ENCODE data around the gene ROCK2. TPM values are rescaled to one million over a fixed set of nuclear protein-coding genes. Genes with fewer than 3 reads are reported as not detected.

The ROCK2 gene
- polyA plus RNA-seq, 1 of the 3 experiments (the other 2 are of a cell fraction): 4.2 TPM

- TF ChIP-seq MAX (IDR thresholded peaks at IDR 0.05; ENCODE audit: low read depth) (no peak), SIN3A (IDR thresholded peaks at IDR 0.05; ENCODE audit: borderline replicate concordance, low read depth, low read length) (no peak), TAF1 (IDR thresholded peaks at IDR 0.05; ENCODE audit: borderline replicate concordance, low read depth, low read length) (no peak), FOSL2 (IDR thresholded peaks at IDR 0.05; ENCODE audit: borderline replicate concordance, low read depth) (no peak), IRF3 (IDR thresholded peaks at IDR 0.05; ENCODE audit: low read depth, low read length) (no peak), MEF2A (IDR thresholded peaks at IDR 0.05; ENCODE audit: borderline replicate concordance, low read depth) (no peak), ELF1 (IDR thresholded peaks at IDR 0.05) (no peak), USF2 (IDR thresholded peaks at IDR 0.05; ENCODE audit: borderline replicate concordance, low read depth, low read length) (no peak)
Measured at GRCh38 chr2:11264007-11264406, 80.4 kb downstream of the ROCK2 start (continued).

GRCh38 chr2:11263177-11263576 lies 81.3 kb downstream of the ROCK2 start:
- no peak overlapping the region for H2AFZ ChIP-seq (ENCODE audit: low read depth)
- CTCF ChIA-PET: interaction anchor here (1.1 to 1.3 kb wide), 2 partner anchors 131 to 149 kb away, joined by 3 to 4 read pairs; no protein-coding TSS in a partner anchor
- no peaks in the 10 kb centered on the region for H3K27me3 ChIP-seq (ENCODE audit: insufficient read depth)
- H4K20me1 ChIP-seq (ENCODE audit: insufficient read depth): 0 out of 2 replicates have a peak, but pooled peaks cover 7% of the 10 kb centered on the region
- H3F3A ChIP-seq (replicated peaks; ENCODE audit: insufficient read depth): peaks cover 5% of the 10 kb centered on the region
- no peaks in the 10 kb centered on the region for H3K9me3 ChIP-seq
- H3K36me3 ChIP-seq (replicated peaks in 1 of 2; ENCODE audit: control insufficient read depth in 1 of 2, insufficient read depth in 2 of 2, low read length in 1 of 2): peaks cover 0 to 2% of the 10 kb centered on the region in 2 experiments
- no peak overlapping the region for H3K27ac ChIP-seq (ENCODE audit: low read depth in 2 of 2, low read length in 1 of 2)
- TF ChIP-seq YY1 (IDR thresholded peaks at IDR 0.05; ENCODE audit: low read depth) (no peak), SIN3A (IDR thresholded peaks at IDR 0.05; ENCODE audit: borderline replicate concordance, low read depth, low read length) (no peak), PBX3 (IDR thresholded peaks at IDR 0.05) (no peak), CTCF (IDR thresholded peaks at IDR 0.05) (no peak), MEF2A (IDR thresholded peaks at IDR 0.05; ENCODE audit: borderline replicate concordance, low read depth) (no peak), MXI1 (IDR thresholded peaks at IDR 0.05; ENCODE audit: low read depth, low read length) (no peak), TEAD4 (IDR thresholded peaks at IDR 0.05; ENCODE audit: borderline replicate concordance, insufficient read depth) (no peak), POLR2AphosphoS5 (IDR thresholded peaks at IDR 0.05; ENCODE audit: low read depth, low read length) (no peak), TCF12 (IDR thresholded peaks at IDR 0.05) (no peak), SMC3 (IDR thresholded peaks at IDR 0.05; ENCODE audit: low read depth, low read length) (no peak), RCOR1 (IDR thresholded peaks at IDR 0.05; ENCODE audit: low read length) (no peak), GABPA (IDR thresholded peaks at IDR 0.05; ENCODE audit: low read depth) (no peak), RFX5 (IDR thresholded peaks at IDR 0.05; ENCODE audit: low read length) (no peak), IRF3 (IDR thresholded peaks at IDR 0.05; ENCODE audit: low read depth, low read length) (no peak), GATA2 (CRISPR knock-in tag; IDR thresholded peaks at IDR 0.05) (no peak), NFIC (IDR thresholded peaks at IDR 0.05; ENCODE audit: borderline replicate concordance) (no peak), FOSL2 (IDR thresholded peaks at IDR 0.05; ENCODE audit: borderline replicate concordance, low read depth) (no peak), USF2 (IDR thresholded peaks at IDR 0.05; ENCODE audit: borderline replicate concordance, low read depth, low read length) (no peak)
- H3K79me2 ChIP-seq (ENCODE audit: insufficient read depth): peaks cover 81% of the 10 kb centered on the region
- POLR2A ChIA-PET: interaction anchor here (0.7 kb wide), 1 partner anchor 13 kb away, joined by 3 read pairs; no protein-coding TSS in a partner anchor
- H3K4me2 ChIP-seq: no peak overlapping the region
- no peaks in the 10 kb centered on the region for H3K9me2 ChIP-seq
- H3K4me1 ChIP-seq (ENCODE audit: control insufficient read depth in 1 of 2, insufficient read depth in 2 of 2, low read depth in 1 of 2, low read length in 1 of 2): peaks cover 0 to 3% of the 10 kb centered on the region in 2 experiments; a peak in 1 of 4 replicates
- no peak for DNase-seq
- 93% methylated on average over 1 of the region's 1 CpG for WGBS (ENCODE audit: low lambda C conversion rate)
- no peak overlapping the region for H3K9ac ChIP-seq
- no peak overlapping the region for H3K4me3 ChIP-seq (ENCODE audit: low read depth in 2 of 2, low read length in 1 of 2)

All from SK-N-SH (cell line).